Activated CD8-positive, alpha-beta memory T cell treated with anti-CD3 and anti-CD28 coated beads, Interleukin-2, amount 10 ng/mL, durations not matched to agents 7 days and 5 days (primary cell): ENCODE results near the gene CYB5D1. TPM values are rescaled to one million over a fixed set of nuclear protein-coding genes. Genes with fewer than 3 reads are reported as not detected.
"Not testable (repeated sequence)": the region's sequence is repeated elsewhere in the genome, so short reads cannot be mapped to it uniquely, and the experiment has no call there.

Experiments used
- ATAC-seq: fragments of 150-1000 bp; cut with Tn5 transposase; one replicate; pipeline ENCODE4 v1.10.0; 2021; ENCODE audit warnings: moderate library complexity
- CTCF ChIA-PET: fragments of 350-600 bp; sonication (Branson Sonifier 250); formaldehyde crosslinking; loops from one replicate; lab custom pipeline; 2021; ENCODE audit warnings: antibody characterized with exemption; lab: Charles Lee
- DNase-seq: peaks from one replicate; pipeline ENCODE4 v3.0.0-alpha.2; 2020
- H3K27ac Mint-ChIP-seq: one replicate; pipeline ENCODE4 v1.8.0; 2021; ENCODE audit warnings: mild to moderate bottlenecking, mixed read lengths
- H3K27me3 Mint-ChIP-seq: one replicate; pipeline ENCODE4 v1.8.0; 2021; ENCODE audit warnings: mixed read lengths
- H3K36me3 Mint-ChIP-seq: one replicate; pipeline ENCODE4 v1.8.0; 2021; ENCODE audit warnings: mild to moderate bottlenecking, mixed read lengths
- H3K4me1 Mint-ChIP-seq: one replicate; pipeline ENCODE4 v1.8.0; 2021; ENCODE audit warnings: mixed read lengths
- H3K4me3 Mint-ChIP-seq: one replicate; pipeline ENCODE4 v1.8.0; 2021; ENCODE audit warnings: mild to moderate bottlenecking, moderate library complexity, mixed read lengths
- H3K9me3 Mint-ChIP-seq: one replicate; pipeline ENCODE4 v1.8.0; 2022; ENCODE audit warnings: low read depth, mixed read lengths
- total RNA-seq, 2 experiments: library from RNA; stranded (reverse); gene quantifications; one replicate each; pipeline ENCODE4 v1.2.3, GENCODE V29; 2021

CYB5D1 gene
- total RNA-seq, 2 experiments from 2014 or later, result 6.4 to 8.2 TPM

DNA sequence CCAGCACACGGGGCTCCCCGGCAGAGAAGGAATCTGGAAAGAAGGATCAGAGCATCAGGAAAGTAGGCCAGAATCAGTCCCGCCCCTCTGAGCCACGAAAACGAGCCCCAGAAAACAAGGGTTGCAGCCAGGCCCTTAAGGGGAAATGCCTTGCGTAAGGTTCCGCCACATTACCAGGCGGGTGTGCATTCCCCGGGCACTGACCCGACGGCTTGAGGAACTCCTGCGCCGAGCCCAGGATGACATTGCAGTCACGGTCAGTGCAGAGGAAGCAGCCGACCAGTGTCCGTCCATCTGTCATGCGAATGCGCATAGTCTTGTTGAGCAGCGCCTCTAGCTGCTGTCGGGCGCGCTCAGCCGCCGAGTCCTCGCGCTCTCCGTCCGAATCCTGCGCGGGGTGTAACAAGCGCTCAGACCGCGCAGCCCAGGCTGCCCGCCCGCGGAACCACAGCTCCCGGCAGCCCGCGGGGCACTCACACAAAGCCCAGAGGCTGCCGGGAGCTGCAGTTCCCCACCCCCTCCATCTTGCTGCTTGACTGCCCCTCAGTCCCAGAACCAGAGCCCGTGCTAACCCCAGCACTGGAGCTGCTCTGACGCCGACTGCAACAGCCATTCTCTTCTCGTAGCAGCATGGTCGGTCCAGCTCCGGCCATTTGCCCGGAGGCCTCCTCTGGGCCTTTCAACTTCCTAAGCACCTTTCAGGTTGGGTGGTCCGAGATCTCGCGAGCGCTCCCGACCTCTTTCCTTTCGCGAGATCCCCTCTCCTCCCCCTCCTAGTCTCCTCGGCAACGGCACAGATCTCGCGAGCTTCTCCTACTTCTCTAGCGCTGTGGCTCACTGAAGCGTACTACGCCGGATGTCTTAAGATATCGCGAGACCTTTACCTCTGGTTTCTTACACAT, 741 bp upstream of the CYB5D1 start, which contains the start of gene NAA38:
TSS of gene NAA38 (minus strand) at position 749 of the 902 bp plus-strand sequence. CDS start at position 653, 96 bp downstream.
- peak; percentile 99 for DNase-seq

DNA sequence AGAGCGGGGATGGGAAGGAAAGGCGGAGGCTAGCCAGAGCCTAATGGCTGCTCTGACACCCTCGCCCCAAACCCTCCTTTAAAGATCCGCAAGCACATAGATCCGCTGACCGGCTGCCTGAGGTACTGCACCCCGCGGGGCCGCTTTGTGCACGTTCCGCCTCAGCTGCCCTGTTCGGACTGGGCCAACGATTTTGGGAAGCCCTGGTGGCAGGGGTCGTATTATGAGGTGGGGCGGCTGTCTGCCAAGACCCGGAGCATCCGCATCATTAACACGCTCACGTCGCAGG, 663 bp downstream of the CYB5D1 start:
- no peak overlapping the region for H3K27ac Mint-ChIP-seq
- CTCF ChIA-PET, result interaction anchor here (0.6 to 5.2 kb wide), 5 partner anchors 9 to 183 kb away, joined by 3 to 37 read pairs (median 4); partner anchors contain the start of gene TRAPPC1
- ATAC-seq (no peak), DNase-seq (peak; percentile 64)
- H3K36me3 Mint-ChIP-seq, result peaks cover 2% of the 10 kb centered on the region
- no peaks in the 10 kb centered on the region for H3K27me3 Mint-ChIP-seq
- H3K4me3 Mint-ChIP-seq, result no peak overlapping the region
- no peaks in the 10 kb centered on the region for H3K9me3 Mint-ChIP-seq
- peaks cover 11% of the 10 kb centered on the region for H3K4me1 Mint-ChIP-seq

More for the DNA sequence above, 741 bp upstream of the CYB5D1 start, which contains the start of gene NAA38:
- Mint-ChIP-seq H3K9me3 (no peaks in the 10 kb centered on the region), H3K27me3 (no peaks in the 10 kb centered on the region), H3K36me3 (peaks cover 2% of the 10 kb centered on the region), H3K4me1 (peaks cover 19% of the 10 kb centered on the region), H3K4me3 (no peak within 1 kb of the TSS), H3K27ac (no peak within 1 kb of the TSS)
- peak; percentile 88 for ATAC-seq
- CTCF ChIA-PET, result interaction anchor here (0.6 to 2.2 kb wide), 30 partner anchors 8 to 262 kb away, joined by 3 to 41 read pairs (median 5); partner anchors contain the start of genes ALOXE3, CNTROB, RNF227 and TP53

DNA sequence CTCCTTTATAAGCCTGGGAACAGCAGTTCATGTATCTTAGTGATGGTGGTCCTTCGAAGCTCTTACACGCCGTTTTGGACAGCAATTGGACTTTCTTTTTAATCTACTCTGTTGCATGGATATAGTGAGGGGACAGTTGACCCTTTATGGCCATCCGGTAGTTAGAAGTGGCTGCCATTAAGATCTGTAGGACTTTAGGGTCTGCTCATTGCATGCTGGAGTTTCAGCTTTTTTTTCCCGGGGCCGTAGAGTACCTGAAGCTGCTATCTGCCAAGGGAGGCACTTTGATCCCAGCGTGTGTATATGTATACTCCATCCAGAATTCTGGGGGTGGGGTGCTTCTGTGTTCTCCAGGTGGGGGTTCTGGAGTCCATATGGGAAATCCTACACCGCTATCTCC, 1.2 kb downstream of the CYB5D1 start:
- H3K4me3 Mint-ChIP-seq, result no peak overlapping the region
- DNase-seq, result no peak
- no peak overlapping the region for H3K27ac Mint-ChIP-seq
- CTCF ChIA-PET, result interaction anchor here (0.6 to 6.7 kb wide), 8 partner anchors 9 to 183 kb away, joined by 3 to 107 read pairs (median 4); partner anchors contain the start of gene TRAPPC1
- H3K36me3 Mint-ChIP-seq, result no peaks in the 10 kb centered on the region
- no peaks in the 10 kb centered on the region for H3K9me3 Mint-ChIP-seq
- ATAC-seq, result no peak
- peaks cover 11% of the 10 kb centered on the region for H3K4me1 Mint-ChIP-seq
- no peaks in the 10 kb centered on the region for H3K27me3 Mint-ChIP-seq

DNA sequence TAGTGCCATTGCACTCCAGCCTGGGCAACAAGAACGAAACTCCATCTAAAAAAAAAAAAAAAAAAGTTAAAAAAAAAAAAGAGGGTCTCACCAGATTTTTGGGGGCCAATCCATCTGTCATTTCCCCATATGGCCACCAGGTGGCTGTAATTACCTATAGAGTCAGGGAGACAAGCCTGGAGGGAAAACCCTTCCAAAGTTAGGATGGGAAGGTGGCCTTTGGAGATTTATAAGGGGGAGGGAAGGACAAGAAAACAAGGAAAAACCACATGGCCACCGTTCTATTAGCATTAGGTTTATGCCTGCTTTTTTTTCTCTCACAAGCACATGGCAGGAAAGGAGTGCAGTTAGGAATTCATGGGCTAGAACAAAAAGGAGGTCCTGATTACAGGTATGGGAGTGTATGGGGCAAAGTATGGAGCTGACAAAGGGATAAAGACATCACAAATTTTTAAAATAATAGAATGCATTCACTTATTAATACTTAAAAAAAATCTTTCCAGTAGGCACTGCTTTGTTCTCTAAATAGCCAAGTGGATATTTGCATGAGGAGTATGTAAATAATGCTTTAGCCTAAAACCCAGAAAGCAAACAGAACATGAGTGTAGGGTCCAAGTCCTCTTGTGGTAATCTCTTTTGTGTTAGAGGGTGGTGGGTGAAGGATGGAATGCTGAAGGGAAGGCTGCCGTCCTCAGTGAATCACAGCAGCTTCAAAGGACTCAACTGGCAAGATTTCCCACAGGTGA, 5.1 kb downstream of the CYB5D1 start:
- Mint-ChIP-seq H3K4me3 (no peak overlapping the region), H3K4me1 (peaks cover 11% of the 10 kb centered on the region), H3K9me3 (peaks cover 2% of the 10 kb centered on the region), H3K27ac (no peak overlapping the region), H3K36me3 (peaks cover 19% of the 10 kb centered on the region), H3K27me3 (no peaks in the 10 kb centered on the region)
- DNase-seq, result peak; percentile 70
- no peak for ATAC-seq
- CTCF ChIA-PET, result interaction anchor here (0.7 to 6.7 kb wide), 31 partner anchors 9 to 197 kb away, joined by 3 to 107 read pairs (median 5); partner anchors contain the start of genes CNTROB, RNF227 and TRAPPC1

- H3K9me3 Mint-ChIP-seq, ATAC-seq, H3K27me3 Mint-ChIP-seq, H3K4me3 Mint-ChIP-seq, DNase-seq, H3K27ac Mint-ChIP-seq: not testable (repeated sequence)
- Mint-ChIP-seq H3K4me1 (peaks cover 24% of the 10 kb centered on the region), H3K36me3 (peaks cover 21% of the 10 kb centered on the region)
- CTCF ChIA-PET, result interaction anchor here (0.8 to 6.7 kb wide), 16 partner anchors 12 to 195 kb away, joined by 3 to 107 read pairs (median 6); partner anchors contain the start of gene GUCY2D
Measured at GRCh38 chr17:7864384-7864783, 6.6 kb downstream of the CYB5D1 start.

DNA sequence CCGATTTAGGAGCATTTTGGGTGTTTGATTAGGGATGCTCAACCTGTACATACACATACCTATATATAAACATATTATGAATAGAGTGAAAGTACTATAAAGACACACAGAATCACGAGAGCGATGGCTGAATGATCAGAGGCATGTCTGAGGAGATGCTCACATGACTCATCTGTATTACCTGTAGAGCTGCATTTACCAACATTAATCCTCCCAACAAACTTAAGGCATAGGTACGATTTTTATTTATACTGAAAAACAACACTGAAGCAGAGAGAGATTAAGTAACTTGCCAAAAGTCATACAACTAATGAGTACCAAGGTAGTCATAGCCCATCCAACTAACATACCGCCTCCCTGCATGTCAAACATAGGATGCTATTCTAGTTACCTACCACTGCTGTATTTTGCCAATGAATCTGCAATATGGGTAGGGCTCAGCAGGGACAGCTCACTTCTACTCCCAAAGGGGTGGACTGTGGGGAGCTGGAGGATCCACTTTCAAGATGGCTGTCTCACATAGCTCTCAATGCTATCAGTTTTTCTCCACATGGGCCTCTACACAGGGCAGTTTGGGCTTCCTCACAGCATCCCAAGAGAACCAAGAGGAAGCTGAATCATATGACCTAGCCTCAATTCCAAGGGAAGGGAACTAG, 7.3 kb downstream of the CYB5D1 start:
- Mint-ChIP-seq H3K36me3 (peaks cover 21% of the 10 kb centered on the region), H3K4me1 (peaks cover 29% of the 10 kb centered on the region), H3K9me3 (peaks cover 2% of the 10 kb centered on the region), H3K27me3 (no peaks in the 10 kb centered on the region), H3K4me3 (no peak overlapping the region), H3K27ac (no peak overlapping the region)
- DNase-seq, result no peak
- CTCF ChIA-PET, result interaction anchor here (0.7 to 6.7 kb wide), 12 partner anchors 8 to 194 kb away, joined by 3 to 107 read pairs (median 4); partner anchors contain the start of genes CYB5D1, GUCY2D and NAA38
- ATAC-seq, result no peak

DNA sequence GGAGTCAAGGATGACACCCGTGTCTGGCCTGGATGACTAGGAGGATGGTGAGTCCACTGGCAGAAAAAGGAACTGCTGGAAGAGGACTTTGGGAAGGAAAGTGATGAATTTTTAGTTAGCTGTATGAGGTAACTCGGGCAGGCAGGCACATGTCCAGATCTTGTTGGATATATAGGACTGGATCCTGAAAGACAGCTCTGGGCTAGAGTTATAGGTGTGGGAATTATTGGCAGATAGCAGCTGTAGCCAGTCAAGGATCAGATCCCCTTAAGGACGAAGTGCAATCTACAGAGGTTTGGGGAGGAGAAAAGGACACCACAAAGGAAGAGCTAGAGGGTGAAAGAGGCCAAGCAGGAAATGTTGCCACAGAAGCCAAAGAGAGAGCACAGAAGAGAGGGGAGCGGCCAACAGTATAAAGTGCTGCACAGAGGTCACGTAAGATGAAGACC, 10.1 kb downstream of the CYB5D1 start:
- H3K27me3 Mint-ChIP-seq, result no peaks in the 10 kb centered on the region

DNA sequence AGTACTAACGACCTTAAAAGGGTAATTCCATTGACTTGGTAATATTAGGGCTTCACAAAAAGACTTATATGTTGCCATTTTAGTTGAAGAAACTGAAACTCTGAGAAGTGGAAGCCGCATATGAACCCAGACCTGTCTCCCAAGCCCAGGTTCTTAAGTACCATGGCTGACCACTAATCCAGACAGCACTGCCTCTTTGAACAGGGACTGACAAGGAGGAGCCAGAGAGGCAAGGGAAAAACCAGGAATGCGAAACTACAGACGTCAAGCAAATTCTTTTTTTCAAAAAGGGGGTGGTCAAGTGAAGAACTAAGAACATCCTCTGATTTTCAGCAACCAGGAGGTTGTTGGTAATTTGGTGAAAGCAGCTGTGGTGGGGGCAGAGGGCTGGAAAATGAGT, 15.2 kb downstream of the CYB5D1 start:
- Mint-ChIP-seq H3K4me1 (peaks cover 20% of the 10 kb centered on the region), H3K9me3 (no peaks in the 10 kb centered on the region), H3K4me3 (no peak overlapping the region), H3K27me3 (no peaks in the 10 kb centered on the region), H3K27ac (no peak overlapping the region), H3K36me3 (peaks cover 20% of the 10 kb centered on the region)
- no peak for ATAC-seq
- CTCF ChIA-PET, result interaction anchor here (1.3 to 8.1 kb wide), 3 partner anchors 12 to 117 kb away, joined by 3 to 68 read pairs (median 37); no protein-coding TSS in a partner anchor
- DNase-seq, result peak; percentile 3

More for the DNA sequence above, 10.1 kb downstream of the CYB5D1 start:
- DNase-seq (peak; percentile 64), ATAC-seq (peak; percentile 91)
- Mint-ChIP-seq H3K4me3 (peak overlapping the region; percentile 49), H3K9me3 (peaks cover 2% of the 10 kb centered on the region), H3K36me3 (peaks cover 26% of the 10 kb centered on the region), H3K4me1 (peaks cover 29% of the 10 kb centered on the region), H3K27ac (peak overlapping the region; percentile 81)
- CTCF ChIA-PET, result interaction anchor here (0.6 to 8.1 kb wide), 14 partner anchors 9 to 192 kb away, joined by 3 to 68 read pairs (median 4); partner anchors contain the start of genes CNTROB, NAA38, RNF227 and TRAPPC1

DNA sequence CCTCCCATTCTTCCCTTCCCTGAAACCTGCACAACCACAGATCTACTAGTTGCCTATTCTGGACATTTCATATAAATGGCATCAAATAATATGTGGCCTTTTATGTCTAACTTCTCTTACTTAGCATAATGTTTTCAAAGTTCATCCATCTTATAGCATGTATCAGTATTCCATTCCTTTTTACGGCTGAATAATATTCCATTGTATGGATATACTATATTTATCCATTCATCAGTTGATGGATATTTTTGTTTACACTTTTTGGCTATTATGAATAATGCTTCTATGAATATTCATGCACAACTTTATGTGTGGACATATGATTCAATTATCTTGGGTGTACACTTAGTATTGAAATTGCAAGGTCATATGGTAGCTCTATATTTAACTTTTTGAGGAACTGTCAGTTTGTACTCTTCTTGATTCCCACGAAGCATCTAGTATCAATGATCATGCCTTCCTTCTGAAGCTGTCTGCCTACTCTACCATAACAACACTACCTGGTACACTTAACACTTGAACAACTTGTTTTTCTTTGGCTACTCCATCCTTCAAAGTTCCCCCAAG, 18.1 kb downstream of the CYB5D1 start:
- Mint-ChIP-seq H3K4me1 (peaks cover 5% of the 10 kb centered on the region), H3K9me3 (no peaks in the 10 kb centered on the region), H3K27ac (no peak overlapping the region), H3K27me3 (no peaks in the 10 kb centered on the region), H3K36me3 (peaks cover 17% of the 10 kb centered on the region), H3K4me3 (no peak overlapping the region)
- ATAC-seq (no peak), DNase-seq (no peak)
- CTCF ChIA-PET, result interaction anchor here (1.1 to 2.3 kb wide), 4 partner anchors 12 to 114 kb away, joined by 3 to 7 read pairs (median 6); no protein-coding TSS in a partner anchor

GRCh38 chr17:7878234-7878633, 20.4 kb downstream of the CYB5D1 start:
- no peak for DNase-seq
- CTCF ChIA-PET, result no interaction called here

DNA sequence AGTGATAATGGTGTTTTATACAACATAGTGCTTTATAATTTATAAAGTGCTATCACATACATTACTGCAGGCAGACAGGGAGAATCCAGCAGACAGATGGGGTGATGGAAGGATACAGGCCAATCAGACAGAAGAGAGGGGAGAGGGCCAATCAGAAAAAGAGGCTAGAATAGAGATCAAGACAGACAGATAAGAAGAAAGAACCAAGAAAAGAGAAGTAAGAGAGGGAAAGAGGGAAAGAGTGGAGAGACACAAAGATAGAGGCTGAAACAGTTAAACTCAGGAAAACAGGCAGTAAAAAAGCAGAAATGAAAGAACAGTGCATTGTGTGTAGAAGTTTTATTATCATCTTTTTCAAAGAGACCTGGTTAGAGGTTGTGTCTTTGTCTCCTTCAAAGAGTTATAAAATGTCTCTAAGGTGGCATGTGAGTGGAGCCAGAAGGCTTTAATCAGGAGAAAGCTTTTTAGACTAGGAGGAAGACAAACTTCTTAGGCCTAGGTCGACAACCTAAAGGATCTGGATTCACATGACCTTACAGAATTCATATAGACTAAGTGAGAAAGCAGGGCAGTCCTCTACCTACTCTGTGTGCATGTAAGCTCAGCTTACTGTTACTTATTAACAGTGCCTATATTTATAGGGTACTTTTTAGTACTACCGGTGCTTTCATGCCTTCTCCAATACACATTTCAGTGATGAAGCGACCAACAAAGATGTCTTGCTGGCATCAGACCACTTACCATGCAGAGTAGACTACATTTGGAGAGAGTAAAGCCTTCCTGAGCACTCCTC, 22.5 kb downstream of the CYB5D1 start:
- H3K4me3 Mint-ChIP-seq, result no peak overlapping the region

More at GRCh38 chr17:7878234-7878633, 20.4 kb downstream of the CYB5D1 start:
- Mint-ChIP-seq H3K27ac (no peak overlapping the region), H3K4me3 (no peak overlapping the region), H3K27me3 (no peaks in the 10 kb centered on the region), H3K36me3 (peaks cover 14% of the 10 kb centered on the region), H3K9me3 (no peaks in the 10 kb centered on the region), H3K4me1 (peaks cover 5% of the 10 kb centered on the region)
- ATAC-seq, result no peak

More for the DNA sequence above, 22.5 kb downstream of the CYB5D1 start:
- ATAC-seq (no peak), DNase-seq (no peak)
- CTCF ChIA-PET, result no interaction called here
- no peaks in the 10 kb centered on the region for H3K9me3 Mint-ChIP-seq
- no peaks in the 10 kb centered on the region for H3K27me3 Mint-ChIP-seq
- peaks cover 10% of the 10 kb centered on the region for H3K36me3 Mint-ChIP-seq
- no peak overlapping the region for H3K27ac Mint-ChIP-seq
- H3K4me1 Mint-ChIP-seq, result peaks cover 8% of the 10 kb centered on the region
